Measurements from ENCODE around the gene NIF3L1. TPM values are rescaled to one million over a fixed set of nuclear protein-coding genes. Genes with fewer than 3 reads are reported as not detected.
"Not testable (repeated sequence)": the region's sequence is repeated elsewhere in the genome, so short reads cannot be mapped to it uniquely, and the experiment has no call there.

The NIF3L1 gene
- total RNA-seq, 1 experiment from 2014 or later = 55.4 TPM

DNA sequence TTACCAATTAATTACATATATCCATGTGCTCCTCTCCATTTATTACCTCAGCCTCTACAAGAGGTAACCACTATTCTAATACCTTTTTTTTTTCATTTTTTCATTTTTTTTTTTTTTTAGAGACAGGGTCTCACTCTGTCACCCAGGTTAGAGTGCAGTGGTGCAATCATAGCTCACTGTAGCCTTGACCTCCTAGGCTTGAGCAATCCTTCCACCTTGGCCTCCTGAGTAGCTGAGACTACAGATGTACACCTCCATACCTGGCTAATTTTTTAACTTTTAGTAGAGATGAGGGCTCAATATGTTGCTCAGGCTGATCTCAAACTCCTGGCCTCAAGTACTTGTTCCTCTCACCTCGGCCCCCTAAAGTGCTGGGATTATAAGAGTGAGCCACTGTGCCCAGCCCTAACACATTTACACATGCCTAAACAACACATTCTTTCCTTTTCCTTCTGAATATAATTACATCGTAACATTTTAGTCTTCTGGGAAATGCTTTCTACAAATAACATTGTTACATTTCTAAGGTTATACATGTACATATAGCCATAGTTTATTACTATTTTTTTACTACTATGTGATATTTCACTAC is 10.8 kb upstream of the NIF3L1 start:
- Histone ChIP-seq H3K14ac (ENCODE audit: insufficient read depth, low read length) (no peak overlapping the region), H2AK5ac (ENCODE audit: insufficient read length, low read length) (no peak overlapping the region), H3K23ac (ENCODE audit: insufficient read length, low read depth, low read length) (no peak overlapping the region), H3K27ac (ENCODE audit: insufficient read length, low read depth, low read length) (no peak overlapping the region), H4K8ac (replicated peaks; ENCODE audit: insufficient read length, low read depth, low read length) (no peak overlapping the region), H3K4me2 (ENCODE audit: insufficient read depth, insufficient read length, low read length) (no peak overlapping the region), H3K9me3 (ENCODE audit: control insufficient read depth, low read depth, low read length) (no peaks in the 10 kb centered on the region), H3K9ac (ENCODE audit: extremely low read depth, insufficient read length, low read length) (no peak overlapping the region), H3K79me1 (ENCODE audit: insufficient read depth, low read depth, low read length, poor library complexity, severe bottlenecking) (no peaks in the 10 kb centered on the region), H3T11ph (ENCODE audit: low read length) (no peak overlapping the region), H4K91ac (ENCODE audit: insufficient read length, low read depth, low read length) (no peak overlapping the region), H4K20me1 (ENCODE audit: control insufficient read depth, insufficient read depth, insufficient read length) (no peaks in the 10 kb centered on the region), H2BK20ac (ENCODE audit: low read depth, low read length, poor library complexity, severe bottlenecking) (no peak overlapping the region), H3K4ac (ENCODE audit: low read depth, low read length) (no peak overlapping the region), H2BK12ac (ENCODE audit: insufficient read length, low read depth, low read length) (no peak overlapping the region), H2BK120ac (ENCODE audit: low read depth, low read length, poor library complexity, severe bottlenecking) (no peak overlapping the region), H4K5ac (ENCODE audit: insufficient read length, low read depth, low read length) (no peak overlapping the region), H3K4me1 (ENCODE audit: insufficient read depth, low read length) (no peaks in the 10 kb centered on the region), H3K56ac (ENCODE audit: insufficient read length, low read depth, low read length) (no peak overlapping the region), H3K79me2 (ENCODE audit: insufficient read depth, low read length) (no peaks in the 10 kb centered on the region), H2BK15ac (ENCODE audit: low read depth, low read length) (no peak overlapping the region), H3K23me2 (ENCODE audit: insufficient read length, low read depth, low read length, poor library complexity, severe bottlenecking) (no peaks in the 10 kb centered on the region), H2AFZ (ENCODE audit: low read length) (no peak overlapping the region), H3K18ac (ENCODE audit: insufficient read length, low read depth, low read length) (no peak overlapping the region), H2BK5ac (ENCODE audit: insufficient read length, low read length) (no peak overlapping the region), H3K27me3 (ENCODE audit: insufficient read depth, low read length) (no peaks in the 10 kb centered on the region)
- no peaks in the 10 kb centered on the region for H3K4me1 Mint-ChIP-seq
- DNase-seq = no peak
- WGBS (ENCODE audit: extremely low coverage, insufficient read length, low lambda C conversion rate) = no CpG with 5 or more reads among the region's 2 CpGs
- TF ChIP-seq, protein P1, sequence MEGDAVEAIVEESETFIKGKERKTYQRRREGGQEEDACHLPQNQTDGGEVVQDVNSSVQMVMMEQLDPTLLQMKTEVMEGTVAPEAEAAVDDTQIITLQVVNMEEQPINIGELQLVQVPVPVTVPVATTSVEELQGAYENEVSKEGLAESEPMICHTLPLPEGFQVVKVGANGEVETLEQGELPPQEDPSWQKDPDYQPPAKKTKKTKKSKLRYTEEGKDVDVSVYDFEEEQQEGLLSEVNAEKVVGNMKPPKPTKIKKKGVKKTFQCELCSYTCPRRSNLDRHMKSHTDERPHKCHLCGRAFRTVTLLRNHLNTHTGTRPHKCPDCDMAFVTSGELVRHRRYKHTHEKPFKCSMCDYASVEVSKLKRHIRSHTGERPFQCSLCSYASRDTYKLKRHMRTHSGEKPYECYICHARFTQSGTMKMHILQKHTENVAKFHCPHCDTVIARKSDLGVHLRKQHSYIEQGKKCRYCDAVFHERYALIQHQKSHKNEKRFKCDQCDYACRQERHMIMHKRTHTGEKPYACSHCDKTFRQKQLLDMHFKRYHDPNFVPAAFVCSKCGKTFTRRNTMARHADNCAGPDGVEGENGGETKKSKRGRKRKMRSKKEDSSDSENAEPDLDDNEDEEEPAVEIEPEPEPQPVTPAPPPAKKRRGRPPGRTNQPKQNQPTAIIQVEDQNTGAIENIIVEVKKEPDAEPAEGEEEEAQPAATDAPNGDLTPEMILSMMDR (conservative IDR thresholded peaks at IDR 0.05) = no peak
- no peaks in the 10 kb centered on the region for H3K27me3 Mint-ChIP-seq (ENCODE audit: low read depth)
- no peaks in the 10 kb centered on the region for H3K9me3 Mint-ChIP-seq
- no peak overlapping the region for H3K4me3 Mint-ChIP-seq
- no peak overlapping the region for H3K27ac Mint-ChIP-seq
- peaks cover 18 to 77% (median 77%) of the 10 kb centered on the region in 3 experiments for H3K36me3 Mint-ChIP-seq (ENCODE audit: insufficient read depth in 1 of 3, low read depth in 3 of 3)

DNA sequence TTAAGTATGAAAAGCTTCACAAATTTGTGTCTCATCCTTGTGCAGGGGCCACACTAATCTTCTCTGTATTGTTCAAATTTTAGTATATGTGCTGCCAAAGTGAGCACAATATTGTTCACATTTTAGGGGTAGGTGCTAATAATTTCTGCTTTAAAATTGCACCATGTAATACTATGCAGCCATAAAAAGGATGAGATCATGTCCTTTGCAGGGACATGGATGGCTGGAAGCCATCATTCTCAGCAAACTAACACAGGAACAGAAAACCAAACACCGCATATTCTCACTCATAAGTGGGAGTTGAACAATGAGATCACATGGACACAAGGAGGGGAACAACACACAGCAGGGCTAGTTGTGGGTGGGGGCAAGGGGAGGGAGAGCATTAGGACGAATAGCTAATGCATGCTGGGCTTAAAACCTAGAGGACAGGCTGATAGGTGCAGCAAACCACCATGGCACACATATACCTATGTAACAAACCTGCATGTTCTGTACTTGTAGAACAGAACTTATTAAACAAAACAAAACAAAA is 7.4 kb upstream of the NIF3L1 start:
- not testable (repeated sequence) for H2BK15ac ChIP-seq (ENCODE audit: low read depth, low read length); H3T11ph ChIP-seq (ENCODE audit: low read length); H3K4me1 ChIP-seq (ENCODE audit: insufficient read depth, low read length); H2AFZ ChIP-seq (ENCODE audit: low read length); H2AK5ac ChIP-seq (ENCODE audit: insufficient read length, low read length); H4K91ac ChIP-seq (ENCODE audit: insufficient read length, low read depth, low read length); H2BK12ac ChIP-seq (ENCODE audit: insufficient read length, low read depth, low read length); H2BK5ac ChIP-seq (ENCODE audit: insufficient read length, low read length); H3K18ac ChIP-seq (ENCODE audit: insufficient read length, low read depth, low read length); H3K9me3 ChIP-seq (ENCODE audit: control insufficient read depth, low read depth, low read length); H3K23ac ChIP-seq (ENCODE audit: insufficient read length, low read depth, low read length); H3K27me3 Mint-ChIP-seq (ENCODE audit: low read depth); H3K27ac Mint-ChIP-seq; H2BK120ac ChIP-seq (ENCODE audit: low read depth, low read length, poor library complexity, severe bottlenecking); H3K27me3 ChIP-seq (ENCODE audit: insufficient read depth, low read length); H3K56ac ChIP-seq (ENCODE audit: insufficient read length, low read depth, low read length); DNase-seq; H4K20me1 ChIP-seq (ENCODE audit: control insufficient read depth, insufficient read depth, insufficient read length); H3K79me2 ChIP-seq (ENCODE audit: insufficient read depth, low read length); H3K79me1 ChIP-seq (ENCODE audit: insufficient read depth, low read depth, low read length, poor library complexity, severe bottlenecking); H3K14ac ChIP-seq (ENCODE audit: insufficient read depth, low read length); H3K4me3 Mint-ChIP-seq; H4K8ac ChIP-seq (replicated peaks; ENCODE audit: insufficient read length, low read depth, low read length); H3K4me2 ChIP-seq (ENCODE audit: insufficient read depth, insufficient read length, low read length); H3K4ac ChIP-seq (ENCODE audit: low read depth, low read length); H2BK20ac ChIP-seq (ENCODE audit: low read depth, low read length, poor library complexity, severe bottlenecking); H4K5ac ChIP-seq (ENCODE audit: insufficient read length, low read depth, low read length); H3K9ac ChIP-seq (ENCODE audit: extremely low read depth, insufficient read length, low read length); H3K9me3 Mint-ChIP-seq; H3K4me1 Mint-ChIP-seq; H3K27ac ChIP-seq (ENCODE audit: insufficient read length, low read depth, low read length); H3K23me2 ChIP-seq (ENCODE audit: insufficient read length, low read depth, low read length, poor library complexity, severe bottlenecking)
- WGBS (ENCODE audit: extremely low coverage, insufficient read length, low lambda C conversion rate) = no CpG with 5 or more reads among the region's 2 CpGs
- H3K36me3 Mint-ChIP-seq (ENCODE audit: insufficient read depth in 1 of 3, low read depth in 3 of 3) = peaks cover 11 to 74% (median 73%) of the 10 kb centered on the region in 3 experiments; a peak in 6 of 7 replicates

Data from H9 (cell line).